Testis (tissue), 3 donors: ENCODE data around the gene PTPRA. TPM values are rescaled to one million over a fixed set of nuclear protein-coding genes. Genes with fewer than 3 reads are reported as not detected.

ENCODE experiments used
- DNase-seq: peaks from one replicate; pipeline ENCODE4 v3.0.0-alpha.2; 2019
- H3K27ac ChIP-seq, 2 donors: fragments of 200-600 bp; sonication (generic); one replicate each; pipeline ENCODE4 v1.5.1; 2019
- H3K27me3 ChIP-seq: fragments of 200-600 bp; sonication (generic); one replicate; pipeline ENCODE4 v1.5.1; 2019
- H3K36me3 ChIP-seq: fragments of 200-600 bp; sonication (generic); one replicate; pipeline ENCODE4 v1.5.1; 2017; ENCODE audit warnings: low read depth; ENCODE audit errors: missing control alignments
- H3K4me1 ChIP-seq: fragments of 200-600 bp; sonication (generic); one replicate; pipeline ENCODE4 v1.5.1; 2019
- H3K4me3 ChIP-seq, 2 donors: fragments of 200-600 bp; sonication (generic); one replicate each; pipeline ENCODE4 v1.5.1; 2017 to 2019
- H3K9me3 ChIP-seq: fragments of 200-600 bp; sonication (generic); one replicate; pipeline ENCODE4 v1.5.1; 2017
- CTCF ChIP-seq, 3 experiments: fragments of 450-650 bp in 2 of 3; fragments of 200-600 bp in 1 of 3; sonication (generic) in 1 of 3; IDR thresholded peaks; one replicate each; pipeline ENCODE4 v1.5.1; 2016 to 2019; ENCODE audit warnings: antibody characterized with exemption in 3 of 3, mild to moderate bottlenecking in 2 of 3, moderate library complexity in 1 of 3
- POLR2A ChIP-seq: fragments of 450-650 bp; IDR thresholded peaks from one replicate; pipeline ENCODE4 v1.6.1; 2017; ENCODE audit warnings: antibody characterized with exemption, mild to moderate bottlenecking, moderate library complexity
- WGBS, 2 donors: methylation state at CpG; one replicate each; pipeline ENCODE4 v1.1.5; 2018; 5-methylcytosine and 5-hydroxymethylcytosine counted together
- intact Hi-C: fragments of 100-400 bp; cut with DNase I; formaldehyde crosslinking; loops from one replicate; pipeline ENCODE4 v1.15.1; 2023; ENCODE audit warnings: low total_unique reads
- polyA plus RNA-seq: library from polyadenylated mRNA; stranded (reverse); fragments of 350-450 nt; fragmentation: Illumina TruSeq; extraction: RNeasy Lipid Tissue Mini Kit (QIAGEN cat#74804); gene quantifications from one replicate; pipeline ENCODE4 v1.2.3, GENCODE V29; 2014; ENCODE audit warnings: low read depth, low replicate concordance; ENCODE audit not compliant: insufficient read depth
- total RNA-seq, 2 donors: library from RNA; depleted of rRNA; stranded (reverse); fragments of >200 nt; gene quantifications; one replicate each; pipeline ENCODE4 v1.2.3, GENCODE V29; 2016

Gene PTPRA
- total and polyA plus RNA-seq, 3 donors from 2014 or later, result 52.0 to 83.8 (median 68.9) TPM

DNA sequence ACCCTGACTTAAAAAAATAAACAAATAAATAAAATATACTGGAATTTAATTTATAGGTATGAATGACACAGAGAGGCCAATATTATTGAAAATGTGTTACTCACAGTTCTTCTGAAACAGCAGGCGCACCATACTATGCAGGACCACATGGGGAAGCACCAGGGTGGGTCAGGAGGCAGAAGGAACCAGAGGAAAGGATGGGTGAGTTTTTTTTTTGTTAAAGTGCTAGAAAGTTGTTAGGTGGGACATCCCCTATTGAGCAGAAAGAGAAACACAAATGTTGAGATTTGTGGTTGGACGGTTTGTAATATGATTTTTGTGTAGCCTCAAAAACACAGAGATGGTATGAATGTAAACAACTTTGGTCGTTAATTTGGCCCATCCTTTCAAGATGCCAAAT is 26.0 kb downstream of the PTPRA start:
- no peak overlapping the region for H3K27ac ChIP-seq
- TF ChIP-seq POLR2A, result no peak
- TF ChIP-seq CTCF (IDR thresholded peaks at IDR 0.05), result no peak
- H3K27me3 ChIP-seq, result no peaks in the 10 kb centered on the region
- 92 to 94% methylated on average over 3 of the region's 3 CpGs for WGBS, 2 donors
- H3K36me3 ChIP-seq, result no peaks in the 10 kb centered on the region
- no peak overlapping the region for H3K4me3 ChIP-seq
- no peaks in the 10 kb centered on the region for H3K9me3 ChIP-seq
- no peak for DNase-seq
- intact Hi-C loops, result no loop called here
- no peaks in the 10 kb centered on the region for H3K4me1 ChIP-seq

DNA sequence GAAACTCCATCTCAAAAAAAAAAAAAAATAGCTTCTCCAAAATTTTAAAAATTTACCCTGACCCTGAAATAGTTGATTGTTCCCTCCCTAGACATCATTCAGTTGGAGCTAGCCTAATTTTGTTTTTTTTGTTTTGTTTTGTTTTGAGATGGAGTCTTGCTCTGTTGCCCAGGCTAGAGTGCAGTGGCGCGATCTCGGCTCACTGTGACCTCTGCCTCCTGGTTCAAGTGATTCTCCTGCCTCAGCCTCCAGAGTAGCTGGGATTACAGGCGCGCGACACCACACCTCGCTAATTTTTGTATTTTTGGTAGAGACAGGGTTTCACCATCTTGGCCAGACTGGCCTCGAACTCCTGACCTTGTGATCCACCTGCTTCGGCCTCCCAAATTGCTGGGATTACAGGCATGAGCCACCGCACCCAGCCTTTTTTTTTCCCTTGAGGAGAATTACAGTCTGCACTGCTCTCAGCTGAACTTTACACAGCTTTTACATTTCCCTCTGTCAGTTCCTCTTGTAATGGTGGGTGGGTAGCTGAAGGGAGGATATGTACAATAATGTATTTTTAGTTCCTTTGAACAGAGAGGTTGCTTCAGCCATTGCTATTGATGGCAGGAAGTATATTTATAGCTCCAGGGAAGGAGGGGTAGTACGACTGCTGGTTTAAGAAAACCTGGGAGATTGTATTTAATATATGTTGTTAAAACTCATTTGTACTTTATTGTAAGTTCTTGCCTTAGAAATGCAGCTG is 27.7 kb downstream of the PTPRA start:
- H3K27me3 ChIP-seq, result no peaks in the 10 kb centered on the region
- H3K36me3 ChIP-seq, result no peaks in the 10 kb centered on the region
- intact Hi-C loops, result no loop called here
- H3K4me3 ChIP-seq, result no peak overlapping the region
- no peak for DNase-seq
- TF ChIP-seq POLR2A, result no peak
- no peak for TF ChIP-seq CTCF (IDR thresholded peaks at IDR 0.05)
- WGBS, 2 donors, result 85 to 90% methylated on average over 11 of the region's 11 CpGs
- H3K27ac ChIP-seq, result no peak overlapping the region
- H3K4me1 ChIP-seq, result no peaks in the 10 kb centered on the region
- H3K9me3 ChIP-seq, result no peaks in the 10 kb centered on the region

GRCh38 chr20:2902291-2902690 is 29.0 kb downstream of the PTPRA start:
- intact Hi-C loops, result no loop called here
- H3K27ac ChIP-seq, result no peak overlapping the region
- no peaks in the 10 kb centered on the region for H3K36me3 ChIP-seq
- no peaks in the 10 kb centered on the region for H3K4me1 ChIP-seq
- 34 to 42% methylated on average over 1 of the region's 1 CpG for WGBS, 2 donors
- DNase-seq, result no peak
- no peak overlapping the region for H3K4me3 ChIP-seq
- TF ChIP-seq POLR2A, result no peak
- TF ChIP-seq CTCF (IDR thresholded peaks at IDR 0.05), result no peak
- no peaks in the 10 kb centered on the region for H3K9me3 ChIP-seq
- no peaks in the 10 kb centered on the region for H3K27me3 ChIP-seq

DNA sequence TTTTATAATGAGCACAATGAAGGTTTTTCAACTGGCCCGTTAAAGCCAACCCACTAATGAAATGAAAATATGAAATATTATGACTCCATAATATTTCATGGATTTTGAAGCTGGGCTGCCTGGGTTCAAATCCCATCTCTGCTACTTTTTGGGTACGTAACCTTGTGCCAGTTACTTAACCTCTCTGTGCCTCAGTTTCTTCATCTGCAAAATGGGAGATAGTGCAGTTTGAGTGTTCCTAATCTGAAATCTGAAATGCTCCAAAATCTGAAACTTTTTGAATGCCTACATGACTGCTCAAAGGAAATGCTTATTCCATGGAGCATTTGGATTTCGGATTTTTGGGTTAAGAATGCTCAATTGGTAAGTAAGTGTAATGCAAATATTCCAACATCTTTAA is 29.5 kb downstream of the PTPRA start:
- H3K4me1 ChIP-seq, result no peaks in the 10 kb centered on the region
- no peaks in the 10 kb centered on the region for H3K9me3 ChIP-seq
- H3K27me3 ChIP-seq, result no peaks in the 10 kb centered on the region
- TF ChIP-seq CTCF (IDR thresholded peaks at IDR 0.05), result no peak
- no peak for TF ChIP-seq POLR2A
- H3K27ac ChIP-seq, result no peak overlapping the region
- DNase-seq, result no peak
- H3K4me3 ChIP-seq, result no peak overlapping the region
- intact Hi-C loops, result no loop called here
- 91 to 95% methylated on average over 3 of the region's 3 CpGs for WGBS, 2 donors
- no peaks in the 10 kb centered on the region for H3K36me3 ChIP-seq

DNA sequence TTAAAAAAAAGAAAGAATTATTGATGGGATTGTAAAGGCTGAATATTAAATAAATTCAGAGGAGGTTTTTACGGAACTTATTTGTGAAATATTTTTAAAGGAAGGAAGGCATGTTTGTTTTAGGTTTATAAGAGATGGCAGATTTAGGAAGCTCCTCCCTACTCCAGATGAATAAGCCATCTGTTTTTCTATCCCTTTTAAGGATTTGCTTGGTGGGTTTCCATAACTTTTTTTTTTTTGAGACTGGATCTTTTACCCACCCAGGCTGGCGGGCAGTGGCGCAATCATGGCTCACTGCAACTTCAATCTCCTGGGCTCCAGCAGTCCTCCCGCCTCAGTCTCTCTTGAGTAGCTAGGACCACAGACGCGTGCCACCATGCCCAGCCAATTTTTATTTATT is 30.4 kb downstream of the PTPRA start:
- H3K4me1 ChIP-seq, result no peaks in the 10 kb centered on the region
- WGBS, 2 donors, result 96 to 98% methylated on average over 6 of the region's 6 CpGs

More for the DNA sequence above, 30.4 kb downstream of the PTPRA start:
- H3K27ac ChIP-seq, result no peak overlapping the region
- DNase-seq, result no peak
- no peaks in the 10 kb centered on the region for H3K36me3 ChIP-seq
- intact Hi-C loops, result no loop called here
- H3K4me3 ChIP-seq, result no peak overlapping the region
- H3K9me3 ChIP-seq, result no peaks in the 10 kb centered on the region
- H3K27me3 ChIP-seq, result no peaks in the 10 kb centered on the region
- TF ChIP-seq POLR2A (no peak), CTCF (IDR thresholded peaks at IDR 0.05) (no peak)
